Progenitor cell of endocrine pancreas (in vitro differentiated cells): Measurements from ENCODE around the gene GRIP1. TPM values are rescaled to one million over a fixed set of nuclear protein-coding genes. Genes with fewer than 3 reads are reported as not detected.

Source experiments
- DNase-seq: peaks from one replicate; pipeline ENCODE4 v3.0.0; 2021; ENCODE audit warnings: low spot score; ENCODE audit not compliant: unreplicated experiment
- H3K27ac Mint-ChIP-seq: 2 replicates; pipeline ENCODE4 v1.8.0; 2021; ENCODE audit warnings: mild to moderate bottlenecking, moderate library complexity, mixed read lengths
- H3K27me3 Mint-ChIP-seq: 2 replicates; pipeline ENCODE4 v1.8.0; 2021; ENCODE audit warnings: mixed read lengths
- H3K36me3 Mint-ChIP-seq: 2 replicates; pipeline ENCODE4 v1.8.0; 2022; ENCODE audit warnings: mixed read lengths; ENCODE audit not compliant: insufficient read depth
- H3K4me1 Mint-ChIP-seq: 2 replicates; pipeline ENCODE4 v1.8.0; 2021; ENCODE audit warnings: low read depth, mixed read lengths
- H3K4me3 Mint-ChIP-seq: 2 replicates; pipeline ENCODE4 v1.8.0; 2021; ENCODE audit warnings: low read depth, mild to moderate bottlenecking, moderate library complexity, mixed read lengths
- H3K9me3 Mint-ChIP-seq: 2 replicates; pipeline ENCODE4 v1.8.0; 2021; ENCODE audit warnings: low read depth, mixed read lengths
- total RNA-seq: library from RNA; stranded (reverse); gene quantifications from 2 replicates; pipeline ENCODE4 v1.2.1, GENCODE V29; 2021
- TF ChIP-seq, protein P1 (sequence below): fragments of 200-600 bp; sonication (generic); IDR thresholded peaks from one replicate; pipeline ENCODE4 v1.5.0; 2021; ENCODE audit warnings: antibody characterized with exemption, mild to moderate bottlenecking; ENCODE audit not compliant: unreplicated experiment

The GRIP1 gene
- total RNA-seq, 1 donor from 2014 or later: 41.3 TPM

DNA sequence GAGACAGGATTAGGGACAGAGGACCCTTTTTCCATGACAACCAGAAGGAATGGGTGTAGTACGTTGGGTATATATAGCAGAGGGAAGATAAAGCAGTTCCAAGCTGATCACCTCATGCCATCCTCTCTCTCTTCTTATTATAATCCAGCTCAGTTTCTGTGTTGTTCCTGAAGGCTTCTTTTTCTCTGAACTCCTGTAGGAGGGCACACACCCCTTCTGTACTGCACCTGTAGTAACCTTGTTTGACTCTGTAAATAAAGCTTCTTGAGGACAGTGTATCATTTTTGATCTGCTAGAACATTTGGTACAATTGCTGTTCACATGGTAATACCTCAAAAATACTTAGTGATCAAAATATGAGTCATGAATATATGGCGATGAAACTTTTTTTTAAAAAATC, 343.1 kb downstream of the GRIP1 start:
- Mint-ChIP-seq H3K9me3 (peaks cover 8% of the 10 kb centered on the region), H3K4me3 (no peak overlapping the region), H3K4me1 (no peaks in the 10 kb centered on the region), H3K27me3 (no peaks in the 10 kb centered on the region), H3K36me3 (peaks cover 31% of the 10 kb centered on the region), H3K27ac (no peak overlapping the region)
- TF ChIP-seq, protein P1, sequence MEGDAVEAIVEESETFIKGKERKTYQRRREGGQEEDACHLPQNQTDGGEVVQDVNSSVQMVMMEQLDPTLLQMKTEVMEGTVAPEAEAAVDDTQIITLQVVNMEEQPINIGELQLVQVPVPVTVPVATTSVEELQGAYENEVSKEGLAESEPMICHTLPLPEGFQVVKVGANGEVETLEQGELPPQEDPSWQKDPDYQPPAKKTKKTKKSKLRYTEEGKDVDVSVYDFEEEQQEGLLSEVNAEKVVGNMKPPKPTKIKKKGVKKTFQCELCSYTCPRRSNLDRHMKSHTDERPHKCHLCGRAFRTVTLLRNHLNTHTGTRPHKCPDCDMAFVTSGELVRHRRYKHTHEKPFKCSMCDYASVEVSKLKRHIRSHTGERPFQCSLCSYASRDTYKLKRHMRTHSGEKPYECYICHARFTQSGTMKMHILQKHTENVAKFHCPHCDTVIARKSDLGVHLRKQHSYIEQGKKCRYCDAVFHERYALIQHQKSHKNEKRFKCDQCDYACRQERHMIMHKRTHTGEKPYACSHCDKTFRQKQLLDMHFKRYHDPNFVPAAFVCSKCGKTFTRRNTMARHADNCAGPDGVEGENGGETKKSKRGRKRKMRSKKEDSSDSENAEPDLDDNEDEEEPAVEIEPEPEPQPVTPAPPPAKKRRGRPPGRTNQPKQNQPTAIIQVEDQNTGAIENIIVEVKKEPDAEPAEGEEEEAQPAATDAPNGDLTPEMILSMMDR: no peak
- no peak for DNase-seq

DNA sequence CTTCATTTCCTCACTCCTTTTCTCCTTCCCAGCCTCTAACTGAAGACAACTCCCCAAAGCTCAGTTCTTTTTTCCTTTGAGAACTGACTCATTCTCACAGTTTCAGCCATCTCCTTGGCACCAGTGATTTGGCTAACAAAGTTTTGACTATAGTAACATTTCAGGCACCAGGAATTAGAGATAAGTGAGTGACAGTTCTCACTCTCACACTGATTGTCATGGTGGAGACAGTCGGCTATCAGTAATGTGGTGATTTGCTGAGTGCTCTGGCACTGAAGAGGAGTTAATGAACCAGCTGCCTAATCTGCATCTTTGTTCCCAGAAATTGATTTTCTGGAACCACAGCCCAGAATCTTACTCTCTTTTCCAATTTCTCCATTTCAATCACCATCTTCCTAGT, 347.1 kb downstream of the GRIP1 start:
- Mint-ChIP-seq H3K9me3 (no peaks in the 10 kb centered on the region), H3K4me3 (no peak overlapping the region), H3K27me3 (no peaks in the 10 kb centered on the region)

DNA sequence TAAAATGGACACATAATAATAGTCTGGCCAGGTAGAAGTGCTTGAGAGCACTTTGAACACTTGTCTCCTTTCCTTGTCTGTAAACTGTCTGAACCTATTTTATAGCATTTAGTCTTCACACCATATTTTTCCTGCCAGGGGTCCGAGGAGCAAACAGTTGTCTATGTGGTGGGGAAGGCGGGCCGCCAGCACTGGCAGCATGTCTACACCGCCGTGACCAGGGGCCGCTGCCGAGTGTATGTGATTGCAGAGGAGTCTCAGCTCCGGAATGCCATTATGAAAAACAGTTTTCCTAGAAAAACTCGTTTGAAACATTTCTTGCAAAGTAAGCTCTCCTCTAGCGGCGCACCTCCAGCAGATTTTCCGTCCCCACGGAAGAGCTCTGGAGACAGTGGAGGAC, 347.9 kb downstream of the GRIP1 start:
- Mint-ChIP-seq H3K4me3 (no peak overlapping the region), H3K27me3 (no peaks in the 10 kb centered on the region), H3K36me3 (peaks cover 11% of the 10 kb centered on the region), H3K27ac (no peak overlapping the region), H3K9me3 (no peaks in the 10 kb centered on the region), H3K4me1 (no peaks in the 10 kb centered on the region)
- TF ChIP-seq, protein P1: no peak
- no peak for DNase-seq

More for the DNA sequence above, 347.1 kb downstream of the GRIP1 start:
- Mint-ChIP-seq H3K4me1 (no peaks in the 10 kb centered on the region), H3K36me3 (peaks cover 11% of the 10 kb centered on the region), H3K27ac (no peak overlapping the region)
- TF ChIP-seq, protein P1: no peak
- no peak for DNase-seq

DNA sequence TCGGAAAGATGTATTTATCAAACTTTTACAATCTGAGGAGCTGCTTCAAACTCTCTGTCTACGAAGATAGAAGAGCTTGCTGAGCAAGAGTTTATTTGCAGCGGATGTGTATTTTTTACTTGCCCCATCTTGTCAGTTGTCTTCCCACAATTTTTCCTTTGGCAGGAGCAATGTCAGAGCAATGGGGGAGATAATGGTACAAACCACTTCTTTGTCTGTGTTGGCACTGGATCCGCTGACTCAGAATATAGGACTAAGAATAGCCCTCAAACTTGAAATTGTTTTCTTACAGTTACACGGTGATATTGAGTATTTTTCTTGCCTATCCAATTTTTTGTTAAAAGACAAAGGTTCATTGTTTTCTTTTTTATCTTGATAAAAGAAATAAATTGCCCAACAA, 348.9 kb downstream of the GRIP1 start:
- H3K36me3 Mint-ChIP-seq: peaks cover 11% of the 10 kb centered on the region
- TF ChIP-seq, protein P1: no peak
- DNase-seq: no peak
- no peaks in the 10 kb centered on the region for H3K9me3 Mint-ChIP-seq
- no peak overlapping the region for H3K27ac Mint-ChIP-seq
- no peaks in the 10 kb centered on the region for H3K27me3 Mint-ChIP-seq
- H3K4me3 Mint-ChIP-seq: no peak overlapping the region
- no peaks in the 10 kb centered on the region for H3K4me1 Mint-ChIP-seq

- TF ChIP-seq, protein P1: no peak
- no peaks in the 10 kb centered on the region for H3K9me3 Mint-ChIP-seq
- no peak overlapping the region for H3K4me3 Mint-ChIP-seq
- H3K27ac Mint-ChIP-seq: no peak overlapping the region
- no peak for DNase-seq
- no peaks in the 10 kb centered on the region for H3K4me1 Mint-ChIP-seq
- H3K27me3 Mint-ChIP-seq: no peaks in the 10 kb centered on the region
- peaks cover 1% of the 10 kb centered on the region for H3K36me3 Mint-ChIP-seq
Measured at GRCh38 chr12:66323017-66323416, 355.9 kb downstream of the GRIP1 start.
